Rectal smooth muscle tissue (tissue), 1 donor: ENCODE data around the gene TLCD3A.

Source experiments
- H3K27ac ChIP-seq: one replicate; pipeline ENCODE4 v1.7.0; 2013; ENCODE audit warnings: low read depth, low read length, inconsistent platforms
- H3K27me3 ChIP-seq: one replicate; pipeline ENCODE4 v1.7.0; 2013; ENCODE audit warnings: low read length; ENCODE audit not compliant: control insufficient read depth, insufficient read depth
- H3K36me3 ChIP-seq: one replicate; pipeline ENCODE4 v1.7.0; 2013; ENCODE audit warnings: low read length; ENCODE audit not compliant: control insufficient read depth, insufficient read depth
- H3K4me1 ChIP-seq: one replicate; pipeline ENCODE4 v1.7.0; 2013; ENCODE audit warnings: low read length; ENCODE audit not compliant: control insufficient read depth, insufficient read depth
- H3K4me3 ChIP-seq: one replicate; pipeline ENCODE4 v1.7.0; 2013; ENCODE audit warnings: low read length
- H3K9ac ChIP-seq: one replicate; pipeline ENCODE4 v1.7.0; 2013; ENCODE audit warnings: low read length

The TLCD3A gene

GRCh38 chr17:725084-725483, 7.3 kb upstream of the TLCD3A start:
- Histone ChIP-seq H3K4me1 (no peaks in the 10 kb centered on the region), H3K27me3 (no peaks in the 10 kb centered on the region), H3K27ac (no peak overlapping the region), H3K9ac (no peak overlapping the region), H3K4me3 (no peak overlapping the region), H3K36me3 (no peaks in the 10 kb centered on the region)

GRCh38 chr17:725746-726145, 6.7 kb upstream of the TLCD3A start:
- Histone ChIP-seq H3K4me1 (no peaks in the 10 kb centered on the region), H3K27ac (no peak overlapping the region)

GRCh38 chr17:726271-726919, 6.0 kb upstream of the TLCD3A start:
- Histone ChIP-seq H3K27me3 (no peaks in the 10 kb centered on the region), H3K4me1 (no peaks in the 10 kb centered on the region), H3K4me3 (no peak overlapping the region), H3K27ac (no peak overlapping the region), H3K9ac (no peak overlapping the region), H3K36me3 (no peaks in the 10 kb centered on the region)

More at GRCh38 chr17:725746-726145, 6.7 kb upstream of the TLCD3A start:
- H3K36me3 ChIP-seq: no peaks in the 10 kb centered on the region
- H3K27me3 ChIP-seq: no peaks in the 10 kb centered on the region
- H3K4me3 ChIP-seq: no peak overlapping the region
- no peak overlapping the region for H3K9ac ChIP-seq

GRCh38 chr17:728911-729310, 3.5 kb upstream of the TLCD3A start:
- no peaks in the 10 kb centered on the region for H3K4me1 ChIP-seq
- H3K27me3 ChIP-seq: no peaks in the 10 kb centered on the region
- H3K27ac ChIP-seq: no peak overlapping the region
- no peak overlapping the region for H3K4me3 ChIP-seq
- H3K9ac ChIP-seq: no peak overlapping the region
- H3K36me3 ChIP-seq: no peaks in the 10 kb centered on the region

- H3K27ac ChIP-seq: peak overlapping the region; percentile 50
Measured at GRCh38 chr17:731644-732066, 741 bp upstream of the TLCD3A start.

GRCh38 chr17:732902-733720, 715 bp downstream of the TLCD3A start:
- H3K9ac ChIP-seq: no peak overlapping the region
- no peaks in the 10 kb centered on the region for H3K27me3 ChIP-seq
- peak overlapping the region; percentile 40 for H3K27ac ChIP-seq
- no peaks in the 10 kb centered on the region for H3K36me3 ChIP-seq
- H3K4me1 ChIP-seq: no peaks in the 10 kb centered on the region
- H3K4me3 ChIP-seq: peak overlapping the region; percentile 59

More at GRCh38 chr17:731644-732066, 741 bp upstream of the TLCD3A start:
- Histone ChIP-seq H3K4me1 (no peaks in the 10 kb centered on the region), H3K9ac (peak overlapping the region; percentile 5), H3K36me3 (no peaks in the 10 kb centered on the region), H3K4me3 (peak overlapping the region; percentile 63), H3K27me3 (no peaks in the 10 kb centered on the region)

- H3K4me1 ChIP-seq: no peaks in the 10 kb centered on the region
Measured at GRCh38 chr17:733743-734142, 1.3 kb downstream of the TLCD3A start.

GRCh38 chr17:737561-738113, 5.2 kb downstream of the TLCD3A start:
- no peaks in the 10 kb centered on the region for H3K4me1 ChIP-seq
- H3K27ac ChIP-seq: no peak overlapping the region
- H3K9ac ChIP-seq: no peak overlapping the region
- H3K4me3 ChIP-seq: no peak overlapping the region
- peaks cover 11% of the 10 kb centered on the region for H3K36me3 ChIP-seq
- H3K27me3 ChIP-seq: no peaks in the 10 kb centered on the region

More at GRCh38 chr17:733743-734142, 1.3 kb downstream of the TLCD3A start:
- no peak overlapping the region for H3K9ac ChIP-seq
- H3K27me3 ChIP-seq: no peaks in the 10 kb centered on the region
- no peaks in the 10 kb centered on the region for H3K36me3 ChIP-seq
- no peak overlapping the region for H3K27ac ChIP-seq
- peak overlapping the region; percentile 28 for H3K4me3 ChIP-seq

- no peak overlapping the region for H3K4me3 ChIP-seq
- no peaks in the 10 kb centered on the region for H3K4me1 ChIP-seq
- H3K27ac ChIP-seq: no peak overlapping the region
- peaks cover 23% of the 10 kb centered on the region for H3K36me3 ChIP-seq
- no peaks in the 10 kb centered on the region for H3K27me3 ChIP-seq
- H3K9ac ChIP-seq: no peak overlapping the region
Measured at GRCh38 chr17:740240-741017, 8.0 kb downstream of the TLCD3A start.

- no peaks in the 10 kb centered on the region for H3K4me1 ChIP-seq
- no peaks in the 10 kb centered on the region for H3K27me3 ChIP-seq
- H3K9ac ChIP-seq: no peak overlapping the region
- H3K27ac ChIP-seq: no peak overlapping the region
- H3K4me3 ChIP-seq: no peak overlapping the region
- peaks cover 37% of the 10 kb centered on the region for H3K36me3 ChIP-seq
Measured at GRCh38 chr17:742147-742793, 9.9 kb downstream of the TLCD3A start.

- Histone ChIP-seq H3K36me3 (peaks cover 40% of the 10 kb centered on the region), H3K27me3 (no peaks in the 10 kb centered on the region)
Measured at GRCh38 chr17:743139-743538, 10.7 kb downstream of the TLCD3A start.

GRCh38 chr17:744937-745336, 12.5 kb downstream of the TLCD3A start:
- Histone ChIP-seq H3K9ac (no peak overlapping the region), H3K27me3 (no peaks in the 10 kb centered on the region), H3K4me3 (no peak overlapping the region), H3K4me1 (no peaks in the 10 kb centered on the region), H3K36me3 (peaks cover 40% of the 10 kb centered on the region), H3K27ac (no peak overlapping the region)

More at GRCh38 chr17:743139-743538, 10.7 kb downstream of the TLCD3A start:
- no peak overlapping the region for H3K27ac ChIP-seq
- no peak overlapping the region for H3K4me3 ChIP-seq
- H3K4me1 ChIP-seq: no peaks in the 10 kb centered on the region
- no peak overlapping the region for H3K9ac ChIP-seq
